Left hindlimb (tissue), 1 donor: ENCODE data around the gene OR1E2.
"Not testable (repeated sequence)": the region's sequence is repeated elsewhere in the genome, so short reads cannot be mapped to it uniquely, and the experiment has no call there.

Source experiments
- DNase-seq: peaks from one replicate; pipeline ENCODE4 v3.0.0-alpha.2; 2018

The OR1E2 gene, protein sequence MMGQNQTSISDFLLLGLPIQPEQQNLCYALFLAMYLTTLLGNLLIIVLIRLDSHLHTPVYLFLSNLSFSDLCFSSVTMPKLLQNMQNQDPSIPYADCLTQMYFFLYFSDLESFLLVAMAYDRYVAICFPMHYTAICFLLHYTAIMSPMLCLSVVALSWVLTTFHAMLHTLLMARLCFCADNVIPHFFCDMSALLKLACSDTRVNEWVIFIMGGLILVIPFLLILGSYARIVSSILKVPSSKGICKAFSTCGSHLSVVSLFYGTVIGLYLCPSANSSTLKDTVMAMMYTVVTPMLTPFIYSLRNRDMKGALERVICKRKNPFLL

GRCh38 chr17:3433741-3434140 lies at the start of gene OR1E2:
TSS of gene OR1E2 (minus strand) at chr17:3433841. CDS start at chr17:3433841, 0 bp downstream.
- DNase-seq: no peak

- no peak for DNase-seq
Observed at GRCh38 chr17:3482852-3483251, 49.2 kb upstream of the OR1E2 start.

GRCh38 chr17:3479988-3480387 lies 46.3 kb upstream of the OR1E2 start:
- DNase-seq: no peak

GRCh38 chr17:3475812-3476610 lies 42.4 kb upstream of the OR1E2 start, which contains the start of gene ASPA:
TSS of gene ASPA (plus strand) at chr17:3475997. CDS start at chr17:3476160, 163 bp downstream.
- DNase-seq: no peak

DNA sequence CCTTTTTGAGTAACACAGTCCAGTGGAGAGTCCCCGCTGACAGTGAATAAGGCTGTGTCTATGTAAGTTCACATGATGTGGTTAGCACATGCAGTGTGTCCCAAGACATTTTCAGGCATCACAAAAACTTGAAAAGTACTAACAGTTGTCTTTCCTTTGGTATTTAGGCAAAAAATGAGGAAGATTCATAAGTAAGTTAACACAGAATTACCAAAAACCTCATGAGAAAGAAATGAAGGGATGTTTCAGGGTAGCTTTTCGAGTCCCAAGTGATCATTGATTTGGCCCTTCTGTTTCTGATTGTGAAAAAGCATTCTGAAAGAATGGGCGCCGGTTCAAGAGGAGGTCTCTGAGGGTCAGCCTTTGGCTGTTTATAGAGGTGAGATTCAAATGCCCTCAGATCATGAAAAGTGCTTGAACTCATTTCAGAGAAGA lies 41.6 kb upstream of the OR1E2 start:
- no peak for DNase-seq

GRCh38 chr17:3474212-3474611 lies 40.6 kb upstream of the OR1E2 start:
- no peak for DNase-seq

GRCh38 chr17:3472137-3472536 lies 38.5 kb upstream of the OR1E2 start:
- no peak for DNase-seq

DNA sequence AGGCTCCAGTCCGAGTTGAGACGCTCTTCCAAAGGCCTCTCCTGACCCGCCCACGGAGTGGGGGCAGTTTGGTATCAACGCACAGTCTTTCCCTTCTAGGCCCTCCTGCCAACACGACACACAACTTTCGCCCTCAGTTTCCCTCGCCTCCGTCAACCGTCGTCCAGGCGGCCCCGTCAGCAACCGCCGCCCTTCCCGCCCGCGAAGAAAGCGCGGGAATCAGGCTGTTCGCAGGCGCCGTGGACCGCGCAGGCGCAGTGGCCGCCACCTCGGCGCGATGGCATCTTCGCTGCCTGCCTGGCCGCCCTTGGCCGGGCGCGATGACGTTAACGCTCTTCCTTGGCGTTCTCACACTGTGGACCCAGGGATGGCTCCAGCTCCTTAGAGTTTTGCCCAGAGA lies 38.0 kb upstream of the OR1E2 start, which contains the start of gene SPATA22:
Gene SPATA22 (minus strand): TSS at position 221 of the 400 bp plus-strand sequence. CDS start 2,494 bp downstream, outside the sequence.
- no peak for DNase-seq

- no peak for DNase-seq
Observed at GRCh38 chr17:3469529-3469928, 35.9 kb upstream of the OR1E2 start.

DNA sequence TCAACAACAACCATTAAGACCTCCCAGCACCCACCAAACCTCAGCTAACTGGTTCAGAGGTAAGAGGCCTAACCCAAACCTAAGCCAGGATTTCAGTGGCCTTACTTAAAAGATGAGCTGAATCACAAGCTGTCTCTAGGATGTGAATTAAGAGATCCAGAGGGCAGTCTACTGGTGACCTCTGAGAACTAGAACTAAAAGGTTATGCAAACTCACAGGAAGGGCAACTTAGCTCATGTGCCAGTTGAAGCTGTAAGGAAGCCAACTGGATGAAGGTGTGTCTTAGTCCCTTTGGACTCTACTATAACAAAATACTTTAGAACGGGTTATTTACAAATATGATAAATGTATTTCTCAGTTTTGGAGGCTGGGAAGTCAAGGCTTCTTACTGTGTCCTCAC lies 32.7 kb upstream of the OR1E2 start:
- not testable (repeated sequence) for DNase-seq

DNA sequence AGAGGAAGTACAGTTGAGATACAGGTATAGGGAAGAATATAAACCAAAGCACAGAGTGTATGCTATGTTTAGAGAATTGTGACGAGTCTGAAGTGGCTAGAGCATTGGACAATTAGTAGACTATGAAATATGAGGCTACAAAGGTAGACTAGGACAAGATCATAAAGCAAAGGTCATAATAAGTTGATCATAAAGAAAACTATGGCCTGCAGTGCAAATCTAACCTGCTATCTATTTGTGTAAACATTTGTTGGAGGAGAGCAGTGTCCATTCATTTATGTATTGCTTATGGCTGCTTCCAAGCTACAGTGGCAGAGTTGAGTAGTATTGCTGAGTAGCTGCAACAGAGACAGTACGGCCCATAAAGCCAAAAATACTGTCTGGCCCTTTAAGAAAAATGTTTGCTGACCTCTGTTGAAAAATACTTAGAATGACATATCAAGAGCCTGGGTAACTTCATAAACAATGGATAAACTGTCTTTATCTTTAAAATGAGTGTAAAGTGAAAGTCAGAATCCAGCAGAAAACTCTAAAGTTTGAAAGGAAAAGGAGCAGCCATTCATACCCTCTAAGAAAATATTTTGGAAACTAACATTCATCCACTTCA lies 14.5 kb upstream of the OR1E2 start:
- no peak for DNase-seq

DNA sequence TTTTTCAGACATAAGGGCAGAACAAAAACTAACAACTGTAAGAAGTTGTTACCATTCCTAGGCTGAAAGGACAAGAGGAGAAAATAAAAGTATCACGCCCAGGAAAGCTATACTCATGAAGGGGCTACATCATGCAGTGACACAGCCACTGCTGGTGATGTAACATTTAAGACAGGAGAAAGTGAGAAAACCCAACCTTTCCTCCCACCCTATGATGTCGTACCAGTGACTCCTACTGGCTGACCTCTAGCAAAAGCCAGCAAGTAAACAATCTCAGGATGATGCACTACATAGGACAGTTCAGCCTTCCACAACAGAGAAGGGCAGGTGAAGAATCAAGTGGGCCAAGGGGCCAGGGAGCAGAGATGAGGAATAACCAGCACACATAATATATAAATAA lies 14.0 kb upstream of the OR1E2 start:
- DNase-seq: no peak

DNA sequence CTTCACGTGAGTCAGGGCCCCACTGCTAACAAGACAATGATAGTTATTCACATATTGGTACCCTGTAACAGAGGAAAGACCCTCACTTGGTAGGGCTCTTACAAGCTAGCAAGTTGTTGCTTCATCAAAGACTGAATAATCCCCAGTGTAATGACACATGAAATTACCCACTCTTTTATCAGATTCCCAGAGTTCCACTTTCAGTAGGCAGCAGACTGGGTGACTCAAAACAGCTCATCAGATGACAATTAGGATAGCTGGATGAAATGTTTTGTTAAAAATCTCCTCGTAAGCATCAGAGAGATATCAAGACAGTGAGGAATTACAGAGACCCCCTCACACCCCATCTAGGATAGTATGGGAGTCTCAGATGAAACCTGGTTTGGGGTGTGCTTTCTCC lies 6.8 kb upstream of the OR1E2 start:
- no peak for DNase-seq

GRCh38 chr17:3438368-3438767 lies 4.7 kb upstream of the OR1E2 start:
- DNase-seq: no peak

DNA sequence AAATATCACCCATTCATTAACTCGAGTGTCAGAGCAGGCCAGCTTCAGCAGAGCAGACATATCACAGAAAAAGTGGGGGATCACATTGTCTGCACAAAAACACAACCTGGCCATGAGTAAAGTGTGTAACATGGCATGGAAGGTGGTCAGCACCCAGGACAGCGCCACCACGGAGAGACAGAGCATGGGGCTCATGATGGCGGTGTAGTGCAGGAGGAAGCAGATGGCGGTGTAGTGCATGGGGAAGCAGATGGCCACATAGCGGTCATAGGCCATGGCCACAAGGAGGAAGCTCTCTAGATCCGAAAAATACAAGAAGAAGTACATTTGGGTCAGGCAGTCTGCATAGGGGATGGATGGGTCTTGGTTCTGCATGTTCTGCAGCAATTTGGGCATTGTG lies 426 bp downstream of the OR1E2 start:
- not testable (repeated sequence) for DNase-seq

- DNase-seq: no peak
Observed at GRCh38 chr17:3418222-3418621, 15.4 kb downstream of the OR1E2 start.

DNA sequence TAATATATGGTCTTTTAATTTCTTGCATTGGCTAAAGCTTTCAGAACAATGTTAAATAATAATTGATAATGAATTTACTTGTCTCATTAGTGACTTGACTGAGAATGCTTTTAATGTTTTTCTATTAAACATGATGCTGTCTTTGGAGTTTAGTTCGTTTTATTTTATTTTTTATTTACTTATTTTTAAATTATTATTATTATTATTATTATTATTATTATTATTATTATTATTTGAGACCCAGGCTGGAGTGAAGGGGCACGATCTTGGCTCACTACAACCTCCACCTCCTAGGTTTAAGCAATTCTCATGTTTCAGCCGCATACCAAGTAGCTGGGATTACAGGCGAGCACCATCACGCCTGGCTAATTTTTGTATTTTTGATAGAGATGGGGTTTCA lies 18.0 kb downstream of the OR1E2 start:
- DNase-seq: no peak

DNA sequence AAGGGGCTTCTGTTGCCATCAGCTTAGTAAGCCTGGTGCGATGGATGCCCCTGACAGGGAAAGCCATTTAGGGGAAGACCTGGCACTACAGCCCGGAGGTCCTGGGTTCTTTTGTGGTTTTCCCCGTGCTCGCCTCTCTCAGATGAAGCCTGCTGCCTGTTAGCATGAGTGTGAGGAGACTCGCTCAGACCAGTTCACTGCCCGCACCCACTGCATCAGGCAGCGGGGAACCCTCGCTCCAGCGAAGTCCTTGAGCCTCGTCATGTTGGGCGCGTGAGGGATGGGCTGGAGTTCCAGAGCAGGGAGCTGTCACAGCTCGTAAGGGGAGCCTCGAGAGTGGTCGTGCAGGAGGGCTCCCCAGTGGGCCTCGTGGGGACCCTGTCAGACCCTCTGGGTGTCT lies 21.4 kb downstream of the OR1E2 start:
- DNase-seq: not testable (repeated sequence)

- DNase-seq: no peak
Observed at GRCh38 chr17:3411070-3411469, 22.6 kb downstream of the OR1E2 start, which contains the start of gene OR3A3. TSS of gene OR3A3 (plus strand) at chr17:3411370.

- DNase-seq: not testable (repeated sequence)
Observed at GRCh38 chr17:3403856-3404255, 29.8 kb downstream of the OR1E2 start.

- no peak for DNase-seq
Observed at GRCh38 chr17:3401786-3402185, 31.9 kb downstream of the OR1E2 start.

GRCh38 chr17:3400055-3400454 lies 33.6 kb downstream of the OR1E2 start:
- DNase-seq: no peak

- no peak for DNase-seq
Observed at GRCh38 chr17:3398310-3398709, 35.3 kb downstream of the OR1E2 start, which contains the start of gene OR1E1. TSS of gene OR1E1 (minus strand) at chr17:3398410. CDS start at chr17:3398410, 0 bp downstream.
